HG03521 (cell line): ENCODE results near the gene PCDHGB2.
"Not testable (repeated sequence)": the region's sequence is repeated elsewhere in the genome, so short reads cannot be mapped to it uniquely, and the experiment has no call there.

Experiments used
- ATAC-seq: cut with Tn5 transposase; IDR thresholded peaks from one replicate; pipeline ENCODE4 v1.9.1; 2021; ENCODE audit warnings: mild to moderate bottlenecking, moderate library complexity; ENCODE audit not compliant: unreplicated experiment

The PCDHGB2 gene

DNA sequence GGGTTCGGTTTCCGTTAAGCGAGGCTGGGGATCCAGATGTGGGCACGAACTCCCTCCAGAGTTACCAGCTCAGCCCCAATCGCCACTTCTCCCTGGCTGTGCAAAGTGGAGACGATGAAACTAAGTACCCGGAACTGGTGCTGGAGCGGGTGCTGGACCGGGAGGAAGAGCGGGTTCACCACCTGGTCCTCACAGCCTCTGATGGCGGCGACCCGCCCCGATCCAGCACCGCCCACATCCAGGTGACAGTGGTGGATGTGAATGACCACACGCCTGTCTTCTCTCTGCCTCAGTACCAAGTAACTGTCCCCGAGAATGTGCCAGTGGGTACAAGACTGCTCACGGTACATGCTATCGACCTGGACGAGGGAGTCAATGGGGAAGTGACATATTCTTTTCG is 23.6 kb downstream of the PCDHGB2 start:
- ATAC-seq: no peak

DNA sequence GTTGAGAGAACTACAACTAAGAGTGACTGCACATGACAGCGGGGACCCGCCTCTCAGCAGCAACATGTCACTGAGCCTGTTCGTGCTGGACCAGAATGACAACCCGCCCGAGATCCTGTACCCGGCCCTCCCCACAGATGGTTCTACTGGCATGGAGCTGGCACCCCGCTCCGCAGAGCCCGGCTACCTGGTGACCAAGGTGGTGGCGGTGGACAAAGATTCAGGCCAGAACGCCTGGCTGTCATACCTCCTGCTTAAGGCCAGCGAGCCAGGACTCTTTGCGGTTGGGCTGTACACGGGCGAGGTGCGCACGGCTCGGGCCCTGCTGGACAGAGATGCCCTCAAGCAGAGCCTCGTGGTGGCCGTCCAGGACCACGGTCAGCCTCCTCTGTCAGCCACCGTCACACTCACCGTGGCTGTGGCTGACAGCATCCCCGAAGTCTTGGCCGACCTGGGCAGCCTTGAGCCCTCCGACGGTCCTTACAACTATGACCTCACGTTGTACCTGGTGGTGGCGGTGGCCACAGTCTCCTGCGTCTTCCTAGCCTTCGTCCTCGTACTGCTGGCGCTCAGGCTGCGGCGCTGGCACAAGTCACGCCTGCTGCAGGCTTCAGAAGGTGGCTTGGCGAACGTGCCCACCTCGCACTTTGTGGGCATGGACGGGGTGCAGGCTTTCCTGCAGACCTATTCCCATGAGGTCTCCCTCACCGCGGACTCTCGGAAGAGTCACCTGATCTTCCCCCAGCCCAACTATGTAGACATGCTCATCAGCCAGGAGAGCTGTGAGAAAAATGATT is 24.9 kb downstream of the PCDHGB2 start:
- no peak for ATAC-seq

DNA sequence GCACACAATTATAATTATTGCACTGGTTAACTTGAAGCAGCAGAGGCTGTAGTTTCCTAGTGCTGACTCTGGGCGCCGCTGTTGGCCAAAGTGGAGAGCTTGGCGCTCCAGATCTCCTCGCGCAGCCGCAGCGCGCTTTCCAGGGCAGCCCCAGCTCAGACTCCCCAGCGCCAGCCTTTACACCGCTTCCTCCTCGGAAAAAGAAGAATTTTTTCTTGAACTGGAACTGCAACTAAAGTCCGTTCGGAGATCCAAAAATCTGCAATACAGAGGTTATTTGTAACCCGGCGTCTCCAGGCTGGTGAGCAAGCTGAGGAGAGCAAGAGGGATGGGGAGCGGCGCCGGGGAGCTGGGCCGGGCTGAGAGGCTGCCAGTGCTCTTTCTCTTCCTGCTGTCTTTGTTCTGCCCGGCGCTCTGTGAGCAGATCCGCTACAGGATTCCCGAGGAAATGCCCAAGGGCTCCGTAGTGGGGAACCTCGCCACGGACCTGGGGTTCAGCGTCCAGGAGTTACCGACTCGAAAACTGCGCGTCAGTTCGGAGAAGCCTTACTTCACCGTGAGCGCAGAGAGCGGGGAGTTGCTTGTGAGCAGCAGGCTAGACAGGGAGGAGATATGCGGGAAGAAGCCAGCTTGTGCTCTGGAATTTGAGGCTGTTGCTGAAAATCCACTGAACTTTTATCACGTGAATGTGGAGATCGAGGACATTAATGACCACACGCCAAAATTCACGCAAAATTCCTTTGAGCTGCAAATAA is 27.9 kb downstream of the PCDHGB2 start, which contains the start of gene PCDHGB4:
Gene PCDHGB4, plus strand, starts transcription at position 142 of the 755 bp plus-strand sequence. Its CDS starts 187 bp downstream, at position 329.
- ATAC-seq: peak; percentile 67

DNA sequence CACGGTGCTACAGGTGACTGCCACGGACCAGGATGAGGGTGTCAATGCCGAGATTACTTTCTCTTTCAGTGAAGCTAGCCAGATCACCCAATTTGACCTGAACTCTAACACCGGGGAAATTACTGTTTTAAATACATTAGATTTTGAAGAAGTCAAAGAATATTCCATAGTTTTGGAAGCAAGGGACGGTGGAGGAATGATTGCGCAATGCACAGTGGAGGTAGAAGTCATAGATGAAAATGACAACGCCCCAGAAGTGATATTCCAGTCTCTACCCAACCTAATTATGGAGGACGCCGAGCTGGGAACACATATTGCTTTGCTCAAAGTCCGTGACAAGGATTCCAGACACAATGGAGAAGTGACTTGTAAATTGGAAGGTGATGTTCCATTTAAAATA is 28.9 kb downstream of the PCDHGB2 start:
- ATAC-seq: no peak

DNA sequence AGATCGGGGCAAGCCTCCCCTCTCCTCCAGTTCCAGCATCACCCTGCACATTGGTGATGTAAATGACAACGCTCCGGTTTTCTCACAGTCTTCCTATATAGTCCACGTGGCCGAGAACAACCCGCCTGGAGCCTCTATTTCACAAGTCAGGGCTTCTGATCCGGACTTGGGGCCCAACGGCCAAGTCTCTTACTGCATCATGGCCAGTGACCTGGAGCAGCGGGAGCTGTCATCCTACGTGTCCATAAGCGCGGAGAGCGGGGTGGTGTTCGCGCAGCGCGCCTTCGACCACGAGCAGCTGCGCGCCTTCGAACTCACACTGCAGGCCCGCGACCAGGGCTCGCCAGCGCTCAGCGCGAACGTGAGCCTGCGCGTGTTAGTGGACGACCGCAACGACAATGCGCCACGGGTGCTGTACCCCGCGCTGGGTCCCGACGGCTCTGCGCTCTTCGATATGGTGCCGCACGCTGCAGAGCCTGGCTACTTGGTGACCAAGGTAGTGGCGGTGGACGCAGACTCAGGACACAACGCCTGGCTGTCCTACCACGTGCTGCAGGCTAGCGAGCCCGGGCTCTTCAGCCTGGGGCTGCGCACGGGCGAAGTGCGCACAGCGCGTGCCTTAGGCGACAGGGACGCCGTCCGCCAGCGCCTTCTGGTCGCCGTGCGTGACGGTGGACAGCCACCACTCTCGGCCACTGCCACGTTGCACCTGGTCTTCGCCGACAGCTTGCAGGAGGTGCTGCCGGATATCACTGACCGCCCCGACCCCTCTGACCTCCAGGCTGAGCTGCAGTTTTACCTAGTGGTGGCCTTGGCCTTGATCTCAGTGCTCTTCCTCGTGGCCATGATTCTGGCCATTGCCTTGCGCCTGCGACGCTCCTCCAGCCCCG is 29.6 kb downstream of the PCDHGB2 start:
- no peak for ATAC-seq

DNA sequence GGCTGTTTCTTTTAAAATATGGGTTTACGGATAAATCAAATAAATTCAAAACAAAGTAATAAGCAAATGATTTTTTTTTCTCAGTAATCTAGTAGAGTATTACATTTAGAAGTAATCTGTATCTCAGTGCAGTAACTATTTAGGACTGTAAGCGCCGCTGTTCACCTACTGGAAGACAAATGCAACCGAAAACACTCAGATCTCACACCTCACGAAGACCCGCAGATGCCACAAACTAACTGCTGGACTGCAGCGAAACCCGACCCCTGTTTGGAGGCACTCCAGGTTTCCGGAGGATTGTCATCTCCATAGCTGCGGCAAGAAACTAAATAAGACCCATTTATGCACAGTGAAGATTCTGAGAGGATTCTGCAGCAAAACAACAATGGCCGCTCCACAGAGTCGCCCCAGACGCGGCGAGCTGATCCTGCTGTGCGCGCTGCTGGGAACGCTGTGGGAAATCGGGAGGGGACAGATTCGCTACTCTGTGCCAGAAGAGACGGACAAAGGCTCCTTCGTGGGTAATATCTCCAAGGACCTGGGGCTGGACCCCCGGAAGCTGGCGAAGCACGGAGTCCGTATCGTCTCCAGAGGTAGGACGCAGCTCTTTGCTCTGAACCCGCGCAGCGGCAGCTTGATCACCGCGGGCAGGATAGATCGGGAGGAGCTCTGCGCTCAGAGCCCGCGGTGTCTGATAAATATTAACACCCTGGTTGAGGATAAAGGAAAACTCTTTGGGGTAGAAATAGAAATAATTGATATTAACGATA is 32.8 kb downstream of the PCDHGB2 start, which contains the start of gene PCDHGA8:
Gene PCDHGA8, plus strand, starts transcription at position 205 of the 770 bp plus-strand sequence. Its CDS starts 181 bp downstream, at position 386.
- ATAC-seq: no peak

DNA sequence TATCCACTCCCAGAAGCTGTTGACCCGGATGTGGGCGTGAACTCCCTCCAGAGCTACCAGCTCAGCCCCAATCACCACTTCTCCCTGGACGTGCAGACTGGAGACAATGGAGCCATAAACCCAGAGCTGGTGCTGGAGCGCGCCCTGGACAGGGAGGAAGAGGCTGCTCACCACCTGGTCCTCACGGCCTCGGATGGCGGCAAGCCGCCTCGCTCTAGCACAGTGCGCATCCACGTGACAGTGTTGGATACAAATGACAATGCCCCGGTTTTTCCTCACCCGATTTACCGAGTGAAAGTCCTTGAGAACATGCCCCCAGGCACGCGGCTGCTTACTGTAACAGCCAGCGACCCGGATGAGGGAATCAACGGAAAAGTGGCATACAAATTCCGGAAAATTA is 33.5 kb downstream of the PCDHGB2 start:
- no peak for ATAC-seq

DNA sequence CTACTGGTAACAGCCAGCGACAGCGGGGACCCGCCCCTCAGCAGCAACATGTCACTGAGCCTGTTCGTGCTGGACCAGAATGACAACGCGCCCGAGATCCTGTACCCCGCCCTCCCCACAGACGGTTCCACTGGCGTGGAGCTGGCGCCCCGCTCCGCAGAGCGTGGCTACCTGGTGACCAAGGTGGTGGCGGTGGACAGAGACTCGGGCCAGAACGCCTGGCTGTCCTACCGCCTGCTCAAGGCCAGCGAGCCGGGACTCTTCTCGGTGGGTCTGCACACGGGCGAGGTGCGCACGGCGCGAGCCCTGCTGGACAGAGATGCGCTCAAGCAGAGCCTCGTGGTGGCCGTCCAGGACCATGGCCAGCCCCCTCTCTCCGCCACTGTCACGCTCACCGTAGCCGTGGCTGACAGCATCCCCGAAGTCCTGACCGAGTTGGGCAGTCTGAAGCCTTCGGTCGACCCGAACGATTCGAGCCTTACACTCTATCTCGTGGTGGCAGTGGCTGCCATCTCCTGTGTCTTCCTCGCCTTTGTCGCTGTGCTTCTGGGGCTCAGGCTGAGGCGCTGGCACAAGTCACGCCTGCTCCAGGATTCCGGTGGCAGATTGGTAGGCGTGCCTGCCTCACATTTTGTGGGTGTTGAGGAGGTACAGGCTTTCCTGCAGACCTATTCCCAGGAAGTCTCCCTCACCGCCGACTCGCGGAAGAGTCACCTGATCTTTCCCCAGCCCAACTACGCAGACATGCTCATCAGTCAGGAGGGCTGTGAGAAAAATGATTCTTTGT is 34.8 kb downstream of the PCDHGB2 start:
- ATAC-seq: not testable (repeated sequence)

DNA sequence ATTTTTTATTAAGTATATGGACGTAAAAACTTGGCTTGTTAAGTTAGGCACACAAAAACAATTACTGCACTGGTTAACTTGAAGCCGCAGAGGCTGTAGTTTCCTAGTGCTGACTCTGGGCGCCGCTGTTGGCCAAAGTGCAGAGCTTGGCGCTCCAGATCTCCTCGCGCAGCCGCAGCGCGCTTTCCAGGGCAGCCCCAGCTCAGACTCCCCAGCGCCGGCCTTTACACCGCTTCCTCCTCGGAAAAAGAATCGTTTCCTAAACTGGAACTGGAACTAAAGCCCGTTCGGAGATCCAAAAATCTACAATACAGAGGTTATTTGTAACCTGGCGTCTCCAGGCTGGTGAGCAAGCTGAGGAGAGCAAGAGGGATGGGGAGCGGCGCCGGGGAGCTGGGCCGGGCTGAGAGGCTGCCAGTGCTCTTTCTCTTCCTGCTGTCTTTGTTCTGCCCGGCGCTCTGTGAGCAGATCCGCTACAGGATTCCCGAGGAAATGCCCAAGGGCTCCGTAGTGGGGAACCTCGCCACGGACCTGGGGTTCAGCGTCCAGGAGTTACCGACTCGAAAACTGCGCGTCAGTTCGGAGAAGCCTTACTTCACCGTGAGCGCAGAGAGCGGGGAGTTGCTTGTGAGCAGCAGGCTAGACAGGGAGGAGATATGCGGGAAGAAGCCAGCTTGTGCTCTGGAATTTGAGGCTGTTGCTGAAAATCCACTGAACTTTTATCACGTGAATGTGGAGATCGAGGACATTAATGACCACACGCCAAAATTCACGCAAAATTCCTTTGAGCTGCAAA is 38.2 kb downstream of the PCDHGB2 start, which contains the start of gene PCDHGB5:
Gene PCDHGB5, plus strand, starts transcription at position 192 of the 796 bp plus-strand sequence. Its CDS starts 181 bp downstream, at position 373.
- ATAC-seq: peak; percentile 97

DNA sequence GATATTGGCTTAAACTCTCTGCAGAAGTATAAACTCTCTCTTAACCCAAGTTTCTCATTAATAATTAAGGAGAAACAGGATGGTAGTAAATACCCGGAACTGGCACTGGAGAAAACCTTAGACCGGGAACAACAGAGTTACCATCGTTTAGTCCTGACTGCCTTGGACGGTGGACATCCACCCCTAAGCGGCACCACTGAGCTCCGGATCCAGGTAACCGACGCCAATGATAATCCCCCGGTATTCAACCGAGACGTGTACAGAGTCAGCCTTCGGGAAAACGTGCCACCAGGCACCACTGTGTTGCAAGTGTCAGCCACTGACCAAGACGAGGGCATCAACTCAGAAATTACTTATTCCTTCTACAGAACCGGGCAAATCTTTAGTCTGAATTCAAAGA is 38.8 kb downstream of the PCDHGB2 start:
- no peak for ATAC-seq

DNA sequence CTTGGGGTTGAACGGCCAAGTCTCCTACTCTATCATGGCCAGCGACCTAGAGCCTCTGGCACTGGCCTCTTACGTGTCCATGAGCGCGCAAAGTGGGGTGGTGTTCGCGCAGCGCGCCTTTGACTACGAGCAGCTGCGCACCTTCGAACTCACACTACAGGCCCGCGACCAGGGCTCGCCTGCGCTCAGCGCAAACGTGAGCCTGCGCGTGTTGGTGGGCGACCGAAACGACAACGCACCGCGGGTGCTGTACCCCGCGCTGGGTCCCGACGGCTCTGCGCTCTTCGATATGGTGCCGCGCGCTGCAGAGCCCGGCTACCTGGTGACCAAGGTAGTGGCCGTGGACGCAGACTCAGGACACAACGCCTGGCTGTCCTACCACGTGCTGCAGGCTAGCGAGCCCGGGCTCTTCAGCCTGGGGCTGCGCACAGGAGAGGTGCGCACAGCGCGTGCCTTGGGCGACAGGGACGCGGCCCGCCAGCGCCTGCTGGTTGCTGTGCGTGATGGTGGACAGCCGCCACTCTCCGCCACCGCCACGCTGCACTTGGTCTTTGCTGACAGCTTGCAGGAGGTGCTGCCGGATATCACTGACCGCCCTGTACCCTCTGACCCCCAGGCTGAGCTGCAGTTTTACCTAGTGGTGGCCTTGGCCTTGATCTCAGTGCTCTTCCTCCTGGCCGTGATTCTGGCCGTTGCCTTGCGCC is 39.9 kb downstream of the PCDHGB2 start:
- ATAC-seq: no peak

DNA sequence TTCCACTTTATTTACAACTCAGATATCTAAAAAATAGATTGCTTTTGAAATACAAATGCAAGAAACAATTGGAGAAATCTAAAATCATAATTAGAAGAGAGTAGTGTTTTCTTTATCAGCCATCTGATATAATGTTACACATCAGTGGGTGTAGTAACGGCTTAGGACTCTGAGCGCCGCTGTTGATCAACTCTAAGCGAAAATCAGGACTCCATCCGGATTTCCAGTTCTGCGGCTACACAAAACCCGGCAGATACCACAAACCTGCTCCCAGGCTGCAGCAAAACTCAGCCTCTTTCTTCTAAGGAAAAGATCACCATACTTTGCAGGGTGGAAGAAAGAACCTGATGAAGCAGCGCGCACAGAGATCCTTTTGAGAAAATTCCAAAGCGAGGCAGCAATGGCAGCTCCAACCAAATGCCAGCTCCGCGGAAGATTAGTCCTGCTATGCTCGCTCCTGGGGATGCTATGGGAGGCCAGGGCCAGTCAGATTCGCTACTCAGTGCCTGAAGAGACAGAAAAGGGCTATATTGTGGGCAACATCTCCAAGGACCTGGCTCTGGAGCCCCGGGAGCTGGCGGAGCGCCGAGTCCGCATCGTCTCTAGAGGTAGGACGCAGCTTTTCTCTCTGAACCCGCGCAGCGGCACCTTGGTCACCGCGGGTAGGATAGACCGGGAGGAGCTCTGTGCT is 42.9 kb downstream of the PCDHGB2 start, which contains the start of gene PCDHGA9:
Gene PCDHGA9, plus strand, starts transcription at position 226 of the 691 bp plus-strand sequence. Its CDS starts 175 bp downstream, at position 401.
- no peak for ATAC-seq

DNA sequence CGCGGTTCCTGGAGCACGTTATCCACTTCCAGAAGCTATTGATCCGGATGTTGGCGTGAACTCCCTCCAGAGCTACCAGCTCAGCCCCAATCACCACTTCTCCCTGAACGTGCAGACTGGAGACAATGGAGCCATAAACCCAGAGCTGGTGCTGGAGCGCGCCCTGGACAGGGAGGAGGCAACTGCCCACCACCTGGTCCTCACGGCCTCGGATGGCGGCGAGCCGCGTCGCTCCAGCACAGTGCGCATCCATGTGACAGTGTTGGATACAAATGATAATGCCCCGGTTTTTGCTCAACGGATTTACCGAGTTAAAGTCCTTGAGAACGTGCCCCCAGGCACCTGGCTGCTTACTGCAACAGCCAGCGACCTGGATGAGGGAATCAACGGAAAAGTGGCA is 43.6 kb downstream of the PCDHGB2 start:
- ATAC-seq: no peak

DNA sequence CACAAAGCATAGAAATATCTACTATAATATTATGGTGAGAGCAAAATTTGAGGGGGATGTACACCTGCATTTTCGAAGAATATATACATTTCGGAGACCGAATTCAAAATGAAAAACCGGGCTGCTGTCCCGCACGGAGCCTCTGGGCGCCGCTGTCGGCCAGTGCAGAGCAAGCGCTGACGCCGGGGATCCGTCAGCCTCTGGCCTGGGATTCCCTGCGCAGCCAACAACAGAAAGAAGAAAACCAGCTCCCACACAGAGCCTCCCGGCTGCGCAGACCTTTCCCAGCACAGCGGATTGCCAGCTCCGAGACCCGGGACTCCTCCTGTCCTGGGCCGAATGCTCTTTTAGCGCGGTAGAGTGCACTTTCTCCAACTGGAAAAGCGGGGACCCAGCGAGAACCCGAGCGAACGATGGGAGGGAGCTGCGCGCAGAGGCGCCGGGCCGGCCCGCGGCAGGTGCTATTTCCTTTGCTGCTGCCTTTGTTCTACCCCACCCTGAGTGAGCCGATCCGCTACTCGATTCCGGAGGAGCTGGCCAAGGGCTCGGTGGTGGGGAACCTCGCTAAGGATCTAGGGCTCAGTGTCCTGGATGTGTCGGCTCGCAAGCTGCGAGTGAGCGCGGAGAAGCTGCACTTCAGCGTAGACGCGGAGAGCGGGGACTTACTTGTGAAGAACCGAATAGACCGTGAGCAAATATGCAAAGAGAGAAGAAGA is 48.2 kb downstream of the PCDHGB2 start, which contains the start of gene PCDHGB6:
Gene PCDHGB6, plus strand, starts transcription at position 232 of the 716 bp plus-strand sequence. Its CDS starts 182 bp downstream, at position 414.
- not testable (repeated sequence) for ATAC-seq

DNA sequence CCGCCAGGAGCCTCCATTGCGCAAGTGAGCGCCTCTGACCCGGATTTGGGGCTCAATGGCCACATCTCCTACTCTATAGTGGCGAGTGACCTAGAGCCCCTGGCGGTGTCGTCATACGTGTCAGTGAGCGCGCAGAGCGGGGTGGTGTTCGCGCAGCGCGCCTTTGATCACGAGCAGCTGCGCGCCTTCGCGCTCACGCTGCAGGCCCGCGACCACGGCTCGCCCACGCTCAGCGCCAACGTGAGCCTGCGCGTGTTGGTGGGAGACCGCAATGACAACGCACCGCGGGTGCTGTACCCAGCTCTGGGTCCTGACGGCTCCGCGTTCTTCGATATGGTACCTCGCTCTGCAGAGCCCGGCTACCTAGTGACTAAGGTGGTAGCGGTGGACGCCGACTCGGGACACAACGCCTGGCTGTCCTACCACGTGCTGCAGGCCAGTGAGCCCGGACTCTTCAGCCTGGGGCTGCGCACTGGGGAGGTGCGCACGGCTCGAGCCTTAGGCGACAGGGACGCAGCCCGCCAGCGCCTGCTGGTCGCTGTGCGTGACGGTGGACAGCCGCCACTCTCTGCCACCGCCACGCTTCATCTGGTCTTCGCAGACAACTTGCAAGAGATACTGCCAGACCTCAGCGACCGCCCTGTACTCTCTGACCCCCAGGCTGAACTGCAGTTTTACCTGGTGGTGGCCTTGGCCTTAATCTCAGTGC is 50.0 kb downstream of the PCDHGB2 start:
- no peak for ATAC-seq

DNA sequence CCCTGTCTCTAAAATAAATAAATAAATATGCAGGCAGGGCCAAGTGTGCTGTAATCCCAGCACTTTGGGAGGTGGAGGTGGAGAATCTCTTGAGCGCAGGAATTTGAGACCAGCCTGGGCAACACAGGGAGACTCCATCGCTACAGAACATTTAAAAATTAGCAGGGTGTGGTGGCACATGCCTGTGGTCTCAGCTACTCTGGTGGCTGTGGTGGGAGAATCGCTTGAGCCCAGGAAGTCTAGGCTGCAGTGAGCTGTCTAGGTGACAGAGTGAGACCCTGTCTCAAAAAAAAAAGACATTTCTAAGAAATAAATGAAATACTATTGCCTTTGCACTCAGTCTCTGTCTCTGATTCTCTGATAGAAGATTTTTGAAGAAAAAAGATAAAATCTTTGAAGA is 51.8 kb downstream of the PCDHGB2 start:
- ATAC-seq: no peak
